ENCODE measurements around the gene DBF4. TPM values are rescaled to one million over a fixed set of nuclear protein-coding genes. Genes with fewer than 3 reads are reported as not detected.
A peak's percentile ranks its signal among the peaks of the same experiment; 100 is the strongest.
"Not testable (repeated sequence)": the region's sequence is repeated elsewhere in the genome, so short reads cannot be mapped to it uniquely, and the experiment has no call there.

The DBF4 gene
- total RNA-seq, 4 donors from 2014 or later: 3.1 to 7.6 (median 6.7) TPM

DNA sequence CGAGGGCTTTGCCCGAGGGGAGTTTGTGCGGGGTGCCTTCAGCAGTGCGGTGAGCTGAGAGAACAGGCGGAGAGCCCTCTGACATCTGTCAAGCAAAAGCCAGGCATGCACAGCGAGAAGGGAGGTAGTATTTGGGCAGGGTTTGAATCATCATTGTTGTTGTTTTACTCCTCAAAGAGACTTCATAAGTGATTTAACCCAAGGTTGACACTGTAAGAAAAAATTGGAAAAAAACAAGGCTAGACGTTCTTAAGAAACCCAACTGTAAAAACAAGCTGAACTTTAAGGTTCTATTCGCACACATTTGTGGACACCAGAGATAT, 59.1 kb downstream of the DBF4 start:
- no peak overlapping the region for H3K27ac ChIP-seq
- no peaks in the 10 kb centered on the region for H3K27me3 ChIP-seq
- WGBS, 2 donors (ENCODE audit: low coverage in 1 of 2): 21 to 70% methylated on average over 2 to 8 of the region's 8 CpGs
- H3K4me3 ChIP-seq: peak overlapping the region in 1 of 2 donors; percentile 73
- no peaks in the 10 kb centered on the region for H3K9me3 ChIP-seq
- no peak for ATAC-seq
- no peak for TF ChIP-seq EP300 (IDR thresholded peaks at IDR 0.05)
- TF ChIP-seq, protein P1, sequence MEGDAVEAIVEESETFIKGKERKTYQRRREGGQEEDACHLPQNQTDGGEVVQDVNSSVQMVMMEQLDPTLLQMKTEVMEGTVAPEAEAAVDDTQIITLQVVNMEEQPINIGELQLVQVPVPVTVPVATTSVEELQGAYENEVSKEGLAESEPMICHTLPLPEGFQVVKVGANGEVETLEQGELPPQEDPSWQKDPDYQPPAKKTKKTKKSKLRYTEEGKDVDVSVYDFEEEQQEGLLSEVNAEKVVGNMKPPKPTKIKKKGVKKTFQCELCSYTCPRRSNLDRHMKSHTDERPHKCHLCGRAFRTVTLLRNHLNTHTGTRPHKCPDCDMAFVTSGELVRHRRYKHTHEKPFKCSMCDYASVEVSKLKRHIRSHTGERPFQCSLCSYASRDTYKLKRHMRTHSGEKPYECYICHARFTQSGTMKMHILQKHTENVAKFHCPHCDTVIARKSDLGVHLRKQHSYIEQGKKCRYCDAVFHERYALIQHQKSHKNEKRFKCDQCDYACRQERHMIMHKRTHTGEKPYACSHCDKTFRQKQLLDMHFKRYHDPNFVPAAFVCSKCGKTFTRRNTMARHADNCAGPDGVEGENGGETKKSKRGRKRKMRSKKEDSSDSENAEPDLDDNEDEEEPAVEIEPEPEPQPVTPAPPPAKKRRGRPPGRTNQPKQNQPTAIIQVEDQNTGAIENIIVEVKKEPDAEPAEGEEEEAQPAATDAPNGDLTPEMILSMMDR (IDR thresholded peaks at IDR 0.05): no peak
- no peak for TF ChIP-seq POLR2AphosphoS5 (IDR thresholded peaks at IDR 0.05)
- TF ChIP-seq POLR2A (IDR thresholded peaks at IDR 0.05): no peak
- peaks cover 0 to 14% (median 7%) of the 10 kb centered on the region in 3 donors for H3K4me1 ChIP-seq
- H3K36me3 ChIP-seq: no peaks in the 10 kb centered on the region

DNA sequence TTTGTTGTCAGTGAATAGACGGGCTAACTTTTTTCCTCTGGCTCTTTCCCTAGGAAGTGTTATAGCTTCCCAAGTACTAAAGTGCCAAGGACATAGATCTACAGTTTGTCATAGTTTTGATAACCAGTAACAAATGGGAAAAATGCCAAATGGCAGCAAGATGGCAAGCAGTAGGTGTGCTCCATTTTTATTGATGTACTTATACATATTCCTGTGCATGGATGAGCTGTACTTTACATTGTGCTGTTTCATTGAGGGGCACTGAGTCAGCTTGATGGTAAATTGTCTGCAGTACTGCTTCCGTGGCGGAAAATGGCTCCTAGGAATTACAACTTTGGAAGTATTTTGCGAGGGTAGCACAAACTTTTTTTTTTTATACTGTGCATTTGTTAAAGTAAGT, 64.8 kb downstream of the DBF4 start:
- TF ChIP-seq, protein P1 (IDR thresholded peaks at IDR 0.05): no peak
- no peak for TF ChIP-seq POLR2AphosphoS5 (IDR thresholded peaks at IDR 0.05)
- TF ChIP-seq POLR2A (IDR thresholded peaks at IDR 0.05): no peak
- H3K9me3 ChIP-seq: no peaks in the 10 kb centered on the region
- H3K27ac ChIP-seq: no peak overlapping the region
- ATAC-seq: no peak
- H3K4me3 ChIP-seq: no peak overlapping the region
- 86% methylated on average over 4 of the region's 4 CpGs for WGBS, 2 donors (ENCODE audit: low coverage in 1 of 2)
- H3K27me3 ChIP-seq: no peaks in the 10 kb centered on the region
- no peaks in the 10 kb centered on the region for H3K36me3 ChIP-seq
- H3K4me1 ChIP-seq: no peaks in the 10 kb centered on the region

DNA sequence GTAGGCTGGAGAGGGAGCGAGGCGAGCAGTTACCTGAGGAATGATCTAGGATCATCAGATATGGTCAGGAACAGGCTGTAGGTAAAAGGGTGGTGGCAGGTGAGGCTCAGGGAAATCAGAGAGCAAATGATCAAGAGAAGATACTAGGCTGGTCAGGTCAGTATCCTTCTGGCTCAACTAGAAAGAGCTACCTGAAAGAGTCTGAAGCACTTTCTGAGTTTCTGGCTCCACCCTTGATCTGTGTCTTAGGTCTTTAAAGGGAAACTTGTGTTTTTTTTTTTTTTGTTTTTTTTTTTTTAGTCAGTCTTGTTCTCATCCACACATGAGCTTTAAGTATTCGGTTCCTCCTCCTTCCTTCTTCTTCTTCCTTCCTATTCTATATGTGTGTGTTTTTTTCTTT, 68.3 kb downstream of the DBF4 start:
- 89 to 93% methylated on average over 1 to 2 of the region's 3 CpGs for WGBS, 2 donors (ENCODE audit: low coverage in 1 of 2)
- Histone ChIP-seq H3K4me1 (no peaks in the 10 kb centered on the region), H3K4me3 (no peak overlapping the region), H3K27me3 (no peaks in the 10 kb centered on the region), H3K9me3 (no peaks in the 10 kb centered on the region), H3K27ac (no peak overlapping the region), H3K36me3 (no peaks in the 10 kb centered on the region)
- no peak for ATAC-seq
- TF ChIP-seq, protein P1 (IDR thresholded peaks at IDR 0.05): no peak
- TF ChIP-seq POLR2A (IDR thresholded peaks at IDR 0.05) (no peak), POLR2AphosphoS5 (IDR thresholded peaks at IDR 0.05) (no peak), EP300 (IDR thresholded peaks at IDR 0.05) (no peak)

DNA sequence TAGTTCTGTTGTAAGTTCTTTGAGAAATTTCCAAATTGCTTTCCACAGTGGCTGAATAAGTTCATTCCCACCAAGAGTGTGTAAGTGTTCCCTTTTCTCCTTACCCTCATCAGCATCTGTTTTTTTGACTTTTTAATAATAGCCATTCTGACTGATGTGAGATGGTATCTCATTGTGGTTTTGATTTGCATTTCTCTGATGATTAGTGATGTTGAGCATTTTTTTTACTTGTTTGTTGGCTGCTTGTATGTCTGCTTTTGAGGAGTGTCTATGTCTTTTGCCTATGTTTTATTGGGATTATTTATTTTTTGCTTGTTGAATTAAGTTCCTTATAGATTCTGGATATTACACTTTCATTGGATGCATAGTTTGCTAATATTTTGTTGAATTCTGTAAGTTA, 69.6 kb downstream of the DBF4 start:
- not testable (repeated sequence) for H3K36me3 ChIP-seq, H3K27me3 ChIP-seq, H3K4me1 ChIP-seq, H3K27ac ChIP-seq, H3K4me3 ChIP-seq, ATAC-seq, H3K9me3 ChIP-seq

DNA sequence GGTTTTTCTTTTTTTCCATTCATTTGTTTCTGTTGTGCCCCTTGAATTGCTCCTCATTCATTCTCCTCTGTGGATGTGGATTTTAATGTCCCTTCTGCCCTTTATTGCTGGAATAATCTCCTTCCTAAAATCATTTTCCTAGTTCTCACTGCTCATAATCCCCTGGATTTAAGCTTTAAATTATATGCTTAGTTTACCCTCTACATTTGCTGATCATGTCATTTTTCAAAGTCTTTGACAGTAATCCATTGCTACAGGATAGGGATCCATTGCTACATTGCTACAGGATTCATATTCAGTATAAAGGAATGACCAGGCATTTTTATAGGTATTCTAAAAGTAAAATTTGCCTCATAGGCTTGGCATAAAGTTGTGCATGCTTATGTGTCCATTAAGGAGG, 72.1 kb downstream of the DBF4 start:
- TF ChIP-seq POLR2A (IDR thresholded peaks at IDR 0.05) (no peak), EP300 (IDR thresholded peaks at IDR 0.05) (no peak), POLR2AphosphoS5 (IDR thresholded peaks at IDR 0.05) (no peak)
- TF ChIP-seq, protein P1 (IDR thresholded peaks at IDR 0.05): no peak
- H3K4me3 ChIP-seq: no peak overlapping the region
- no peaks in the 10 kb centered on the region for H3K9me3 ChIP-seq
- no peaks in the 10 kb centered on the region for H3K4me1 ChIP-seq
- H3K27ac ChIP-seq: no peak overlapping the region
- ATAC-seq: no peak
- no peaks in the 10 kb centered on the region for H3K36me3 ChIP-seq
- no peaks in the 10 kb centered on the region for H3K27me3 ChIP-seq

Other genes with a start within 250 kb of the DBF4 start
- 1 to 10 TPM; 1.7 to 5.3 (median 3.2) TPM for gene RUNDC3B, start 248.1 kb upstream of the DBF4 start, total RNA-seq
- gene SLC25A40, start 133 bp upstream of the DBF4 start, total RNA-seq: 10 to 100 TPM in 2 of 4 donors, 1 to 10 TPM in 2; 7.8 to 14.0 (median 9.5) TPM
- gene ADAM22, start 57.8 kb downstream of the DBF4 start, total RNA-seq: 1 to 10 TPM; 1.1 to 3.6 (median 1.7) TPM